ENCODE results near the gene PACRG.
A peak's percentile ranks its signal among the peaks of the same experiment; 100 is the strongest.

PACRG gene

GRCh38 chr6:162907876-162908481 is 180.2 kb downstream of the PACRG start:
- no peak for ATAC-seq
- TF ChIP-seq CREB5 (CRISPR knock-in tag; IDR thresholded peaks at IDR 0.05; ENCODE audit: low read depth) (no peak), ZNF70 (CRISPR knock-in tag; IDR thresholded peaks at IDR 0.05) (no peak), ESRRG (CRISPR knock-in tag; IDR thresholded peaks at IDR 0.05) (no peak), ISL1 (CRISPR knock-in tag; IDR thresholded peaks at IDR 0.05) (no peak), ZFP3 (CRISPR knock-in tag; IDR thresholded peaks at IDR 0.05) (no peak), POU6F1 (CRISPR knock-in tag; IDR thresholded peaks at IDR 0.05; ENCODE audit: borderline replicate concordance, low read depth) (no peak), RARB (CRISPR knock-in tag; IDR thresholded peaks at IDR 0.05) (no peak), ZC3H10 (CRISPR knock-in tag; IDR thresholded peaks at IDR 0.05) (no peak), TCF4 (CRISPR knock-in tag; IDR thresholded peaks at IDR 0.05; ENCODE audit: borderline replicate concordance) (no peak), TOX (CRISPR knock-in tag; IDR thresholded peaks at IDR 0.05; ENCODE audit: borderline replicate concordance) (no peak), ZNF8 (CRISPR knock-in tag; IDR thresholded peaks at IDR 0.05) (no peak), PPARA (CRISPR knock-in tag; IDR thresholded peaks at IDR 0.05; ENCODE audit: borderline replicate concordance) (no peak), PATZ1 (CRISPR knock-in tag; IDR thresholded peaks at IDR 0.05; ENCODE audit: borderline replicate concordance) (no peak), SNAI2 (CRISPR knock-in tag; IDR thresholded peaks at IDR 0.05) (no peak), ZFP30 (CRISPR knock-in tag; IDR thresholded peaks at IDR 0.05) (no peak), ARNTL (CRISPR knock-in tag; IDR thresholded peaks at IDR 0.05; ENCODE audit: borderline replicate concordance, low read depth) (no peak), CSRNP3 (CRISPR knock-in tag; IDR thresholded peaks at IDR 0.05) (no peak), BACH2 (CRISPR knock-in tag; IDR thresholded peaks at IDR 0.05; ENCODE audit: borderline replicate concordance) (no peak)

- no peak for TF ChIP-seq ZFP3 (CRISPR knock-in tag; IDR thresholded peaks at IDR 0.05)
- no peak for TF ChIP-seq ESRRG (CRISPR knock-in tag; IDR thresholded peaks at IDR 0.05)
- TF ChIP-seq ZNF70 (CRISPR knock-in tag; IDR thresholded peaks at IDR 0.05), result no peak
- no peak for TF ChIP-seq CREB5 (CRISPR knock-in tag; IDR thresholded peaks at IDR 0.05; ENCODE audit: low read depth)
- no peak for TF ChIP-seq ARNTL (CRISPR knock-in tag; IDR thresholded peaks at IDR 0.05; ENCODE audit: borderline replicate concordance, low read depth)
- no peak for ATAC-seq
Measured at GRCh38 chr6:162913206-162913605, 185.4 kb downstream of the PACRG start.

- ATAC-seq, result peak; percentile 92
- TF ChIP-seq ARNTL (CRISPR knock-in tag; IDR thresholded peaks at IDR 0.05; ENCODE audit: borderline replicate concordance, low read depth), result no peak
- no peak for TF ChIP-seq BACH2 (CRISPR knock-in tag; IDR thresholded peaks at IDR 0.05; ENCODE audit: borderline replicate concordance)
- no peak for TF ChIP-seq ZFP30 (CRISPR knock-in tag; IDR thresholded peaks at IDR 0.05)
- TF ChIP-seq TCF4 (CRISPR knock-in tag; IDR thresholded peaks at IDR 0.05; ENCODE audit: borderline replicate concordance), result peak; percentile 64; the same call in 1 of the 2 replicates
- no peak for TF ChIP-seq ZNF70 (CRISPR knock-in tag; IDR thresholded peaks at IDR 0.05)
- TF ChIP-seq ISL1 (CRISPR knock-in tag; IDR thresholded peaks at IDR 0.05), result peak; percentile 33; the same call in 1 of the 2 replicates
- TF ChIP-seq ZC3H10 (CRISPR knock-in tag; IDR thresholded peaks at IDR 0.05), result no peak
- no peak for TF ChIP-seq GLIS3 (CRISPR knock-in tag; IDR thresholded peaks at IDR 0.05)
- TF ChIP-seq OSR1 (CRISPR knock-in tag; IDR thresholded peaks at IDR 0.05), result no peak
- TF ChIP-seq CSRNP3 (CRISPR knock-in tag; IDR thresholded peaks at IDR 0.05), result no peak
Measured at GRCh38 chr6:162917506-162917905, 189.7 kb downstream of the PACRG start.
